ENCODE data around the gene GLRA2. TPM values are rescaled to one million over a fixed set of nuclear protein-coding genes. Genes with fewer than 3 reads are reported as not detected.
A peak's percentile ranks its signal among the peaks of the same experiment; 100 is the strongest.

The GLRA2 gene
- total and polyA plus RNA-seq, 8 donors, result 0.05 TPM; not detected in 7

- TF ChIP-seq CTCF (IDR thresholded peaks at IDR 0.05), result no peak
- no peak for FAIRE-seq
- no peaks in the 10 kb centered on the region for H3K36me3 ChIP-seq
- no peak for ATAC-seq
- no peak overlapping the region for H3K4me3 ChIP-seq
- no peaks in the 10 kb centered on the region for H3K4me1 ChIP-seq
- 55 to 60% methylated on average over 2 of the region's 2 CpGs for WGBS, 2 donors
- H3K27me3 ChIP-seq, result peaks cover 0 to 5% (median 0%) of the 10 kb centered on the region in 4 donors
- intact Hi-C loops (cut with DNase I), result no loop called here
- no peaks in the 10 kb centered on the region for H3K9me3 ChIP-seq
- no peak for DNase-seq
- H3K27ac ChIP-seq, result no peak overlapping the region
Observed at GRCh38 chrX:14590216-14590615, 60.9 kb downstream of the GLRA2 start.

GRCh38 chrX:14590693-14591424 is 61.5 kb downstream of the GLRA2 start:
- Histone ChIP-seq H3K27ac (no peak overlapping the region), H3K9me3 (no peaks in the 10 kb centered on the region), H3K4me1 (no peaks in the 10 kb centered on the region), H3K4me3 (no peak overlapping the region), H3K36me3 (no peaks in the 10 kb centered on the region), H3K27me3 (peaks cover 0 to 7% (median 0%) of the 10 kb centered on the region in 4 donors)
- 61 to 68% methylated on average over 7 of the region's 7 CpGs for WGBS, 2 donors
- TF ChIP-seq CTCF (IDR thresholded peaks at IDR 0.05), result no peak
- DNase-seq (no peak), FAIRE-seq (no peak), ATAC-seq (no peak)
- intact Hi-C loops (cut with DNase I), result no loop called here

- H3K4me1 ChIP-seq, result no peaks in the 10 kb centered on the region
- H3K4me3 ChIP-seq, result no peak overlapping the region
- 34 to 40% methylated on average over 2 of the region's 2 CpGs for WGBS, 2 donors
- TF ChIP-seq CTCF (IDR thresholded peaks at IDR 0.05), result no peak
- no peak for ATAC-seq
- H3K36me3 ChIP-seq, result no peaks in the 10 kb centered on the region
- peaks cover 0 to 7% (median 0%) of the 10 kb centered on the region in 4 donors for H3K27me3 ChIP-seq
- H3K27ac ChIP-seq, result no peak overlapping the region
- no peak for FAIRE-seq
- H3K9me3 ChIP-seq, result no peaks in the 10 kb centered on the region
- no peak for DNase-seq
- intact Hi-C loops (cut with DNase I), result no loop called here
Observed at GRCh38 chrX:14591976-14592375, 62.6 kb downstream of the GLRA2 start.

- FAIRE-seq (no peak), ATAC-seq (no peak), DNase-seq (no peak)
- Histone ChIP-seq H3K27ac (no peak overlapping the region), H3K36me3 (no peaks in the 10 kb centered on the region), H3K4me1 (no peaks in the 10 kb centered on the region), H3K4me3 (no peak overlapping the region), H3K9me3 (no peaks in the 10 kb centered on the region), H3K27me3 (peaks cover 0 to 11% (median 0%) of the 10 kb centered on the region in 4 donors)
- TF ChIP-seq CTCF (IDR thresholded peaks at IDR 0.05), result no peak
- intact Hi-C loops (cut with DNase I), result no loop called here
Observed at GRCh38 chrX:14594521-14594920, 65.2 kb downstream of the GLRA2 start.

GRCh38 chrX:14598330-14598729 is 69.0 kb downstream of the GLRA2 start:
- Histone ChIP-seq H3K36me3 (no peaks in the 10 kb centered on the region), H3K4me1 (no peaks in the 10 kb centered on the region), H3K27ac (no peak overlapping the region), H3K4me3 (no peak overlapping the region), H3K9me3 (no peaks in the 10 kb centered on the region), H3K27me3 (peaks cover 0 to 9% (median 0%) of the 10 kb centered on the region in 4 donors)
- no peak for ATAC-seq
- no peak for DNase-seq
- 29 to 34% methylated on average over 3 of the region's 3 CpGs for WGBS, 2 donors
- peak; percentile 56 for FAIRE-seq
- intact Hi-C loops (cut with DNase I), result no loop called here
- no peak for TF ChIP-seq CTCF (IDR thresholded peaks at IDR 0.05)
